K562 (cell line): ENCODE data around the gene BRAT1. TPM values are rescaled to one million over a fixed set of nuclear protein-coding genes. Genes with fewer than 3 reads are reported as not detected.

ENCODE experiments used
- ATAC-seq: fragments of 200-7000 bp; cut with Tn5 transposase; 3 replicates; pipeline ENCODE4 v1.9.1; 2020; ENCODE audit warnings: moderate library complexity
- BruUV-seq: library from RNA; stranded (reverse); fragments of 400-500 nt; replicated peaks from 2 replicates; lab custom pipeline; 2021; lab: Mats Ljungman, UMichigan
- CTCF ChIA-PET: fragments of 300-600 bp; formaldehyde crosslinking; extraction: SDS; loops from one replicate; lab custom pipeline; 2021; ENCODE audit warnings: low intra/inter-chr PET ratio; lab: Yijun Ruan, JAX
- POLR2A ChIA-PET: fragments of 300-600, 350-650 bp; sonication (Branson Sonifier 250); formaldehyde crosslinking; extraction: SDS; loops from one replicate; lab custom pipeline; 2021; ENCODE audit warnings: antibody characterized with exemption, inconsistent platforms; lab: Yijun Ruan, JAX
- DNase-seq, 4 experiments: peaks; one replicate each; pipeline versions ENCODE4 v3.0.0 to v3.0.0-alpha.2; 2011 to 2018; ENCODE audit warnings: low spot score in 3 of 4, mixed read lengths in 3 of 4; ENCODE audit errors: extremely low read depth in 1 of 4
- FAIRE-seq: peaks from 2 replicates; lab custom pipeline; 2011; peaks lifted over from hg19 to GRCh38; lab: Jason Lieb, UNC
- H2AFZ ChIP-seq: 2 replicates; pipeline ENCODE4 v1.6.0; 2011; ENCODE audit warnings: low read depth, low read length, control low read depth, inconsistent platforms
- H3K27ac ChIP-seq: fragments of 200-600 bp; 3 replicates; pipeline ENCODE4 v1.8.0; 2011; ENCODE audit warnings: low read depth, mild to moderate bottlenecking, control low read depth, inconsistent platforms, low read length, moderate library complexity, mixed read lengths; ENCODE audit errors: extremely low read depth
- H3K27me3 ChIP-seq, 2 experiments: fragments of 300-600 bp in 1 of 2; 2 replicates in 1 of 2; 3 replicates in 1 of 2; pipeline versions ENCODE4 v1.6.0 to v1.8.0; 2011; ENCODE audit warnings: inconsistent platforms in 2 of 2, low read length in 2 of 2, mild to moderate bottlenecking in 1 of 2, mixed read lengths in 1 of 2, moderate library complexity in 1 of 2; ENCODE audit not compliant: control insufficient read depth in 2 of 2, insufficient read depth in 2 of 2
- H3K36me3 ChIP-seq: fragments of 300-600 bp; 3 replicates; pipeline ENCODE4 v1.8.0; 2011; ENCODE audit warnings: mild to moderate bottlenecking, low read length, inconsistent platforms; ENCODE audit not compliant: control insufficient read depth, insufficient read depth
- H3K4me1 ChIP-seq, 2 experiments: fragments of 200-600 bp in 1 of 2; replicated peaks in 1 of 2; 2 replicates in 1 of 2; 3 replicates in 1 of 2; pipeline versions ENCODE4 v1.5.1 to v1.8.0; 2011; ENCODE audit warnings: inconsistent platforms in 2 of 2, low read length in 2 of 2, mild to moderate bottlenecking in 1 of 2, mixed read lengths in 1 of 2, moderate library complexity in 1 of 2; ENCODE audit not compliant: control insufficient read depth in 2 of 2, insufficient read depth in 2 of 2
- H3K4me2 ChIP-seq: 2 replicates; pipeline ENCODE4 v1.6.1; 2011; ENCODE audit warnings: low read length, control low read depth, inconsistent platforms, mixed read lengths; ENCODE audit not compliant: insufficient read depth
- H3K4me3 ChIP-seq: fragments of 200-600 bp; sonication (generic), shearing (Covaris generic); 2 replicates; pipeline ENCODE4 v1.5.1; 2016; ENCODE audit warnings: control low read depth, inconsistent platforms
- H3K79me2 ChIP-seq: fragments of 200-600 bp; 3 replicates; pipeline ENCODE4 v1.8.0; 2011; ENCODE audit warnings: low read length, inconsistent platforms; ENCODE audit not compliant: control insufficient read depth, insufficient read depth
- H3K9ac ChIP-seq, 2 experiments: 2 replicates each; pipeline versions ENCODE4 v1.6.0 to v1.6.1; 2011; ENCODE audit warnings: low read depth in 2 of 2, low read length in 2 of 2, control low read depth in 1 of 2, inconsistent platforms in 1 of 2, mild to moderate bottlenecking in 1 of 2, mixed read lengths in 1 of 2; ENCODE audit not compliant: insufficient read depth in 1 of 2
- H3K9me1 ChIP-seq: one replicate; pipeline ENCODE4 v1.6.0; 2011; ENCODE audit warnings: inconsistent platforms, mild to moderate bottlenecking, low read length, moderate library complexity; ENCODE audit not compliant: control insufficient read depth, insufficient read depth
- H3K9me3 ChIP-seq: replicated peaks from 2 replicates; pipeline ENCODE4 v1.5.1; 2011; ENCODE audit warnings: low read depth, low read length, inconsistent platforms; ENCODE audit not compliant: control insufficient read depth, insufficient read depth
- H4K20me1 ChIP-seq: replicated peaks from 2 replicates; pipeline ENCODE4 v1.6.1; 2011; ENCODE audit warnings: low read length, inconsistent platforms, mixed read lengths; ENCODE audit not compliant: control insufficient read depth, insufficient read depth
- ATF3 ChIP-seq, 2 experiments: fragments of 450-650 bp in 1 of 2; sonication (generic) in 1 of 2; formaldehyde crosslinking in 1 of 2; IDR thresholded peaks in 1 of 2; conservative IDR thresholded peaks in 1 of 2; 2 replicates each; pipeline versions ENCODE4 v1.6.1 to v1.8.1; 2016 to 2023; ENCODE audit warnings: mild to moderate bottlenecking in 2 of 2, moderate library complexity in 2 of 2, inconsistent platforms in 1 of 2, missing genetic modification reagents in 1 of 2
- CEBPG ChIP-seq, 3 experiments: fragments of 200-800 bp in 1 of 3; sonication (Bioruptor generic) in 1 of 3; sonication (generic) in 1 of 3; formaldehyde crosslinking in 1 of 3; IDR thresholded peaks in 2 of 3; conservative IDR thresholded peaks in 1 of 3; 2 replicates each; pipeline versions ENCODE4 v1.6.1 to v1.8.0; 2016 to 2022; ENCODE audit warnings: missing compliant biosample characterization in 2 of 3, missing genetic modification characterization in 2 of 3, mild to moderate bottlenecking in 1 of 3, missing genetic modification reagents in 1 of 3
- CREM ChIP-seq: IDR thresholded peaks from 2 replicates; pipeline ENCODE4 v1.6.1; 2014; ENCODE audit warnings: antibody characterized with exemption, low read depth
- DACH1 ChIP-seq: fragments of 450-650 bp; IDR thresholded peaks from 2 replicates; pipeline ENCODE4 v1.6.1; 2018; ENCODE audit not compliant: partially characterized antibody
- DPF2 ChIP-seq: fragments of 450-650 bp; IDR thresholded peaks from 2 replicates; pipeline ENCODE4 v1.6.1; 2016
- L3MBTL2 ChIP-seq: fragments of 450-650 bp; IDR thresholded peaks from 2 replicates; pipeline ENCODE4 v1.6.1; 2016; ENCODE audit warnings: mild to moderate bottlenecking, moderate library complexity
- LCOR ChIP-seq: sonication (generic); formaldehyde crosslinking; IDR thresholded peaks from 2 replicates; pipeline ENCODE4 v1.8.0; 2022; ENCODE audit warnings: mild to moderate bottlenecking, missing genetic modification reagents
- MCM5 ChIP-seq: fragments of 450-650 bp; IDR thresholded peaks from 2 replicates; pipeline ENCODE4 v1.6.1; 2016; ENCODE audit warnings: low read depth
- SMARCB1 ChIP-seq: IDR thresholded peaks from 2 replicates; pipeline ENCODE4 v1.6.1; 2011; ENCODE audit warnings: improper control_type of control experiment, low read depth; ENCODE audit not compliant: insufficient read length
- SNRNP70 ChIP-seq: fragments of 200-400 bp; formaldehyde crosslinking; optimal IDR thresholded peaks from 2 replicates; pipeline ENCODE3; 2017; ENCODE audit warnings: low read depth, low read length
- TCFL5 ChIP-seq: fragments of 250-450 bp; sonication (Bioruptor Pico); conservative IDR thresholded peaks from 2 replicates; pipeline ENCODE4 v1.6.1; 2021; ENCODE audit warnings: mild to moderate bottlenecking, moderate library complexity, matching md5 sums
- USF1 ChIP-seq: sonication (generic); formaldehyde crosslinking; IDR thresholded peaks from 2 replicates; pipeline ENCODE4 v1.9.0; 2022; ENCODE audit warnings: mild to moderate bottlenecking, missing genetic modification reagents
- ZNF23 ChIP-seq: fragments of 250-450 bp; sonication (Bioruptor Pico); IDR thresholded peaks from 2 replicates; pipeline ENCODE4 v1.4.0; 2020; ENCODE audit warnings: mild to moderate bottlenecking
- ZNF232 ChIP-seq: sonication (generic); formaldehyde crosslinking; IDR thresholded peaks from 2 replicates; pipeline ENCODE4 v1.8.0; 2022; ENCODE audit warnings: mild to moderate bottlenecking, missing genetic modification reagents
- ZNF592 ChIP-seq: fragments of 450-650 bp; IDR thresholded peaks from 2 replicates; pipeline ENCODE4 v1.6.1; 2017; ENCODE audit warnings: antibody characterized with exemption, mild to moderate bottlenecking
- WGBS: fragments of 100-300 bp; shearing (Covaris generic); methylation state at CpG from one replicate; pipeline ENCODE4 v1.1.6; 2016; ENCODE audit warnings: low coverage, mixed read lengths; ENCODE audit not compliant: insufficient coverage; ENCODE audit errors: missing lambda C conversion rate; 5-methylcytosine and 5-hydroxymethylcytosine counted together
- in situ Hi-C: fragments of 300-500 bp; cut with MboI; formaldehyde crosslinking; loops from 4 replicates; pipeline ENCODE4 v1.15.0; 2018; ENCODE audit warnings: inconsistent platforms, mixed read lengths
- intact Hi-C: fragments of 100-400 bp; cut with micrococcal nuclease; formaldehyde crosslinking; loops from 2 replicates; pipeline ENCODE4 v1.14.2; 2022
- polyA plus RNA-seq, 8 experiments: library from polyadenylated mRNA; depleted of rRNA in 4 of 8; stranded (reverse) in 5 of 8; unstranded in 3 of 8; fragments of >200 nt; fragmentation: Nextera tagmentation in 2 of 8; fragmentation: Illumina TruSeq in 1 of 8; extraction: Ambion mirVana in 2 of 8; extraction: Trizol in 1 of 8; gene quantifications; 2 replicates each; pipeline versions ENCODE4 v1.2.1 to v1.2.3, GENCODE V29; 2011 to 2014; ENCODE audit warnings: inconsistent platforms in 1 of 8, missing spikeins in 1 of 8
- total RNA-seq, 7 experiments: library from RNA; depleted of rRNA in 6 of 7; stranded (reverse); fragments of >200 nt in 6 of 7; fragmentation: Illumina TruSeq in 2 of 7; extraction: Trizol in 2 of 7; gene quantifications; 2 replicates each; pipeline versions ENCODE4 v1.2.1 to v1.2.3, GENCODE V29; 2011 to 2021; ENCODE audit warnings: low replicate concordance in 1 of 7

BRAT1 gene
- total and polyA plus RNA-seq, 9 of the 15 experiments (the other 6 are each of a cell fraction or from before 2014, with no cell fraction given), result 0.13 to 49.6 (median 10.5) TPM

- H3K9me3 ChIP-seq, result no peaks in the 10 kb centered on the region
- H3K79me2 ChIP-seq, result no peaks in the 10 kb centered on the region
- peaks cover 7% of the 10 kb centered on the region; the same call in 1 of the 2 replicates for H4K20me1 ChIP-seq
- in situ Hi-C loops, result no loop called here
- peak overlapping the region; percentile 3 to 82; a peak in 3 of 4 replicates for H3K9ac ChIP-seq
- FAIRE-seq (peak; percentile 87), ATAC-seq (peak; percentile 56), DNase-seq (peak; percentile 58 to 77 (median 66))
- 58% methylated on average over 20 of the region's 22 CpGs for WGBS
- intact Hi-C loops, result no loop called here
- ChIA-PET CTCF (no interaction called here), POLR2A (interaction anchor here (0.6 kb wide), 1 partner anchor 71 kb away, joined by 3 read pairs; no protein-coding TSS in a partner anchor)
- H3K4me2 ChIP-seq, result peak overlapping the region; percentile 31
- no TSS peak for BruUV-seq
- H3K36me3 ChIP-seq, result peaks cover 9% of the 10 kb centered on the region; the same call in 1 of the 3 replicates
- H3K27me3 ChIP-seq, result no peaks in the 10 kb centered on the region
- peaks cover 12 to 18% of the 10 kb centered on the region in 2 experiments; a peak in 4 of 5 replicates for H3K4me1 ChIP-seq
- no peaks in the 10 kb centered on the region for H3K9me1 ChIP-seq
- no peak overlapping the region for H3K4me3 ChIP-seq
- peak overlapping the region; percentile 66; the same call in 1 of the 2 replicates for H2AFZ ChIP-seq
- peak overlapping the region; percentile 31; the same call in 2 of the 3 replicates for H3K27ac ChIP-seq
- TF ChIP-seq CREM (peak; percentile 43; the same call in 1 of the 2 replicates), TCFL5 (CRISPR knock-in tag) (no peak), SNRNP70 (no peak), MCM5 (no peak), DACH1 (peak; percentile 64), ZNF592 (peak; percentile 69), CEBPG (CRISPR knock-in tag; IDR thresholded peaks at IDR 0.05) (no peak), CEBPG (tag; conservative IDR thresholded peaks at IDR 0.05 in 1 of 2, IDR thresholded peaks at IDR 0.05 in 1 of 2) (no peak), USF1 (CRISPR knock-in tag) (no peak), ZNF232 (CRISPR knock-in tag) (no peak), ATF3 (IDR thresholded peaks at IDR 0.05) (peak; percentile 92), ATF3 (CRISPR knock-in tag; conservative IDR thresholded peaks at IDR 0.05) (no peak), ZNF23 (CRISPR knock-in tag) (no peak), SMARCB1 (no peak), L3MBTL2 (peak; percentile 69; the same call in 1 of the 2 replicates), LCOR (CRISPR knock-in tag) (peak; percentile 71; the same call in 1 of the 2 replicates), DPF2 (peak; percentile 67)
These were observed 16.9 kb upstream of the BRAT1 start for GRCh38 chr7:2572101-2572842.
